ENCODE data around the gene PPP1R1B. TPM values are rescaled to one million over a fixed set of nuclear protein-coding genes. Genes with fewer than 3 reads are reported as not detected.
A peak's percentile ranks its signal among the peaks of the same experiment; 100 is the strongest.

The PPP1R1B gene
- total RNA-seq, 1 donor, result not detected

DNA sequence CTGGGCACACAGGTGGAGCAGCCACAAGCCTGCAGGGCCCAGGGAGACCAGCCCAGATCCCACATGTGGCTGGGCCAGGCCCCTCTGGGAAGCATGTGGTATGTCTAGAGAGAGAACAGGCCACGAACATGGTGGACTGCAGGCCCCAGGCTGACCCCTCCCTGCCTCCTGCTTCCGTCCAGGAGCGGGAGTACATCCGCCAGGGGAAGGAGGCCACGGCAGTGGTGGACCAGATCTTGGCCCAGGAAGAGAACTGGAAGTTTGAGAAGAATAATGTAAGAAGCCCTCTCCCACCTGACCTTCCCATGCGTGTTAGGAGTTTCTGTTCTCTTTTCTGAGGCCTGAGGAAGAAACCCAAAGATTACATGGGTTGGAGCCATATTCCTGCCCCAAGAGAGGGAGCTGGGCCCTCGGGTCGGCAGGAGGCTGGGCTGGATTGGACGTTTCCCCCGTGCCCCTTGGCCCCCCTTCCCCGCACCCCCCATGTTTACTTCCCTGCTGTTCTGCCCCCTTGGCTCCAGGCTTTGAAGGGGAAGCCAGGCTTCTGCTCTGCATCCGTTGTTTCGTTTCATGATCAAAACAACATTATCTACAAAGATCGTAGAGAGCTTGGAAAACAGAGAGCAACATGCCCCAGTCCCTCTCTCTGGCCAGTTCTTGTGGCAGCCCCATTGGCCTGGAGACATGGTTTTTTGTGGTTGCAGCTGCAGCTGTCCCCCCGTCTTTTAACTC, 32.7 kb downstream of the PPP1R1B start:
- no peak overlapping the region for H3K27ac ChIP-seq (ENCODE audit: low read depth, low read length)
- H3K9me3 ChIP-seq (ENCODE audit: low read depth, low read length), result no peaks in the 10 kb centered on the region
- H3K27me3 ChIP-seq (ENCODE audit: insufficient read depth, low read length), result no peaks in the 10 kb centered on the region
- no peak overlapping the region for H3K4me2 ChIP-seq (ENCODE audit: insufficient read depth, low read length)
- H3K79me2 ChIP-seq (ENCODE audit: insufficient read depth, low read length), result no peaks in the 10 kb centered on the region
- peaks cover 4% of the 10 kb centered on the region for H3K36me3 ChIP-seq (ENCODE audit: insufficient read depth, low read length)
- H4K20me1 ChIP-seq (ENCODE audit: insufficient read depth, low read length), result peaks cover 14% of the 10 kb centered on the region
- peak; percentile 63 for DNase-seq (ENCODE audit: insufficient read length, low spot score, missing footprints)
- no peak overlapping the region for H2AFZ ChIP-seq (ENCODE audit: low read length)
- no peak overlapping the region for H3K4me3 ChIP-seq (ENCODE audit: insufficient read depth, low read length)
- no peak for TF ChIP-seq CTCF (IDR thresholded peaks at IDR 0.05; ENCODE audit: extremely low read depth, low read depth, low read length)
- no peaks in the 10 kb centered on the region for H3K4me1 ChIP-seq (ENCODE audit: insufficient read depth, low read length)

DNA sequence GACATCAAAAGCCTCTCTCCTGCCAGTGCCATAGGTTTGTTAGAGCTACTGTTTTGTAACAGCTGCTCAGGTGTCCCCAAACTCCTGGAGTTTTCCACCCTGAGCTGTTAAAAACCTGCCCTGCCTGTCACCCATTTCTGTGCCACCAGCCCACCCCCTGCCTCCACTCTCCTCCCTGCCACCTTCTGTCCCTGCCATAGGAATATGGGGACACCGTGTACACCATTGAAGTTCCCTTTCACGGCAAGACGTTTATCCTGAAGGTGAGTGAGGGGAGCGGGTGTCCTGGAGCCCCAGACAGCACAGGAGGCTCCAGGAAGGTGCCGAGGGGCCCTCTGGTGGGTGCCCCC, 33.2 kb downstream of the PPP1R1B start:
- TF ChIP-seq CTCF (IDR thresholded peaks at IDR 0.05; ENCODE audit: extremely low read depth, low read depth, low read length), result no peak
- peak; percentile 65 for DNase-seq (ENCODE audit: insufficient read length, low spot score, missing footprints)
- H3K9me3 ChIP-seq (ENCODE audit: low read depth, low read length), result no peaks in the 10 kb centered on the region
- no peaks in the 10 kb centered on the region for H3K79me2 ChIP-seq (ENCODE audit: insufficient read depth, low read length)
- no peak overlapping the region for H3K4me3 ChIP-seq (ENCODE audit: insufficient read depth, low read length)
- no peak overlapping the region for H3K27ac ChIP-seq (ENCODE audit: low read depth, low read length)
- peaks cover 10% of the 10 kb centered on the region for H4K20me1 ChIP-seq (ENCODE audit: insufficient read depth, low read length)
- no peak overlapping the region for H2AFZ ChIP-seq (ENCODE audit: low read length)
- no peaks in the 10 kb centered on the region for H3K4me1 ChIP-seq (ENCODE audit: insufficient read depth, low read length)
- peaks cover 4% of the 10 kb centered on the region for H3K36me3 ChIP-seq (ENCODE audit: insufficient read depth, low read length)
- H3K27me3 ChIP-seq (ENCODE audit: insufficient read depth, low read length), result peaks cover 4% of the 10 kb centered on the region
- no peak overlapping the region for H3K4me2 ChIP-seq (ENCODE audit: insufficient read depth, low read length)

DNA sequence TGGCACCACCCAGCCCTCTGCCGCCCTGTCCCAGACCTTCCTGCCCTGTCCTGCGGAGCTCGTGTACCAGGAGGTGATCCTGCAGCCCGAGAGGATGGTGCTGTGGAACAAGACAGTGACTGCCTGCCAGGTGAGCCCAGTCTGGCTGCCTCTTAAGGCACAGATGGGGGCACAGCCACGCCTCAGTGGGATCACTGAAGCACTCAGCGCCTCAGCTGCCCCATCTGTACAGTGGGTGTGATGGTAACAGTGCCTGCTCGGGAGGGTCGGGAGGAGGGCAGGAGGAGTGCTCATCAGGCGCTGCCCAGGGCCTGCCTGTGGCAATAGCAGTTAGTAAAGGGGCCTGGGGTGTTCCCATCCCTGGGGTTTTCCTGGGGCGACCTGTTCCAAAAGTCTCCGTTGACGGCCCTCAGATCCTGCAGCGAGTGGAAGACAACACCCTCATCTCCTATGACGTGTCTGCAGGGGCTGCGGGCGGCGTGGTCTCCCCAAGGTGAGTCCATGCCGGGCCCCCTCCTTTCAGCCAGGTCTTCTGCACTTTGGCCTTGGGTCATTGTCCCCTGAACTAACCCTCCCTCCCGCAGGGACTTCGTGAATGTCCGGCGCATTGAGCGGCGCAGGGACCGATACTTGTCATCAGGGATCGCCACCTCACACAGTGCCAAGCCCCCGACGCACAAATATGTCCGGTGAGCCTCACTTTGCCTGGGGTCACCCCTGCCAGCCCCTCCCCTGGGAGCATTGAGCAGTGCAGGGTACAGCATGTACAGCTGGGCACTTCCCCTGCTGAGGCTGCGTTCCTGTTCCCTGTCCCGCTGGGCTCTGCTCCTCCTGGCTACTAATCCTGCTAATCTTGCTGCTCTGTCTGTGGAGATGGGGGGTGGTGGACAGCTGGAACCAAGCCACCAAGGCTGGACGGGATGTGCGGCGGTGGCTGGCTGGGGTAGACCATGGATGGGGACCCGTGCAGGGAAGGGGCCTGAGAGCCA, 33.9 kb downstream of the PPP1R1B start:
- H3K27ac ChIP-seq (ENCODE audit: low read depth, low read length), result no peak overlapping the region
- H3K36me3 ChIP-seq (ENCODE audit: insufficient read depth, low read length), result peaks cover 4% of the 10 kb centered on the region
- no peaks in the 10 kb centered on the region for H3K9me3 ChIP-seq (ENCODE audit: low read depth, low read length)
- TF ChIP-seq CTCF (IDR thresholded peaks at IDR 0.05; ENCODE audit: extremely low read depth, low read depth, low read length), result no peak
- no peak overlapping the region for H3K4me2 ChIP-seq (ENCODE audit: insufficient read depth, low read length)
- H3K79me2 ChIP-seq (ENCODE audit: insufficient read depth, low read length), result no peaks in the 10 kb centered on the region
- no peak overlapping the region for H3K4me3 ChIP-seq (ENCODE audit: insufficient read depth, low read length)
- H3K4me1 ChIP-seq (ENCODE audit: insufficient read depth, low read length), result no peaks in the 10 kb centered on the region
- H2AFZ ChIP-seq (ENCODE audit: low read length), result no peak overlapping the region
- H4K20me1 ChIP-seq (ENCODE audit: insufficient read depth, low read length), result peaks cover 10% of the 10 kb centered on the region
- peaks cover 10% of the 10 kb centered on the region for H3K27me3 ChIP-seq (ENCODE audit: insufficient read depth, low read length)
- peak; percentile 76 for DNase-seq (ENCODE audit: insufficient read length, low spot score, missing footprints)
